Activated CD8-positive, alpha-beta memory T cell treated with anti-CD3 and anti-CD28 coated beads, Interleukin-2, amount 50 U/mL, for 1 hour (primary cell): ENCODE results near the gene DHRSX.
"Not testable (repeated sequence)": the region's sequence is repeated elsewhere in the genome, so short reads cannot be mapped to it uniquely, and the experiment has no call there.

Experiments used
- DNase-seq: peaks from one replicate; pipeline ENCODE4 v3.0.0-alpha.2; 2020; ENCODE audit errors: extremely low read depth

Gene DHRSX

DNA sequence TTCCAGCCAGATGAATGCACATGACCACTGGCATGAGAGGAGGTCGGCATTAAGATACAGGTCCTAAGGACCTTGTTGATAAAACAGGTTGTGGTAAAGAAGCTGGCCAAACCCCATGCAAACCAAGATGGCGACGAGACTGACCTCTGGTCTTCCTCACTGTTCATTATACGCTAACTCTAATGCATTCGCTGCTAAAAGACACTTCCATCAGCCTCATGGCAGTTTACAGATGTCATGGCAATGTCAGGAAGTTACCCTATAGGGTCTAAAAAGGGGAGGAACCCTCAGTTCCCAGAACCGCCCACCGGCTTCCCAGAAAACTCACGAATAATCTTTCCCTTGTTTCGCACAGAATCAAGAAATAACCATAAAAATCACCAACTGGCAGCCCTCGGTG, 182.4 kb downstream of the DHRSX start:
- no peak for DNase-seq

DNA sequence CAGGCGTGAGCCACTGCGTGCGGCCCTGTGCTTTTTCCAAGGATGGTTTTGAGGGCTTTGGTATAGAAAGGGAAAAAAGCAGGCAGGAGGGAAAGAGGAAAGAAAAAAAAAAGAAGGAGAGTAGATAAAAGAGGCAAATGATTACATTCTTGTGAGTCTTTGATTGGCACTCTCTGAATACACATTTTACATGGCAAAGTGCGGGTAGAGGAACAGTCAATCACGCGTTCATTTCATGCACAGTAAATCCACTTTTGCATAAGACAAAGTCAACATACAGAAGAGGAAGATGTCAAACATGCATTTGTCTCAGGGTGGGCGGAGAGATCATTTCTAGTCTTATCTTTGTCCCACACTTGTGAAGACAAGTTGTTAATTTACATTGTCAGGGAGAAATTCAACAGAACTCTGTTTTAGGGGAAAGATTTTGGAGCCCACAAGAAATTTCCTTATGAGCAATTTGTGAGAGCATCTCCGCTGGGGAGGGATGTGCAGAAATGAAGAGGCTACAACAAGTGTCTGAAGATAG, 183.2 kb downstream of the DHRSX start:
- DNase-seq: no peak

- DNase-seq: no peak
These were observed 184.2 kb downstream of the DHRSX start for GRCh38 chrX:2316534-2316933.

DNA sequence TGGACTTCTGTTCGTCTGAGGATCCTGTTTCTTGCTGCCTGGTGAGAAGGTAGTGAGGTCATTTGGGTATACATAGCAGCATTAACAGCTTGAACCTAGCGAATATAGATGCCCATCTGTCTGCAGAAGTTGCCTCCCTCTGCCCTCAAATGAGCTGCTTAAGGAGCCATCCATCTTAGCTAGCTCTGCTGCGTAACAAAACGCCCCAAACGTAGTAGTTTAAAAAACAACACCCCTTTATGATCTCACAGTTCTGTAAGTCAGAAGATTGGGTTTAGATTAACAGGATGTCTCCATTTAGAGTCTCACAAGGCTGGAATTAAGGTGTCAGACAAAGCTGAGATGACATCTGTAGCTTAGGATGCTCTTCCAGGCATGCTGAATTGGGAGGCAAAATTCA, 185.3 kb downstream of the DHRSX start:
- DNase-seq: no peak

DNA sequence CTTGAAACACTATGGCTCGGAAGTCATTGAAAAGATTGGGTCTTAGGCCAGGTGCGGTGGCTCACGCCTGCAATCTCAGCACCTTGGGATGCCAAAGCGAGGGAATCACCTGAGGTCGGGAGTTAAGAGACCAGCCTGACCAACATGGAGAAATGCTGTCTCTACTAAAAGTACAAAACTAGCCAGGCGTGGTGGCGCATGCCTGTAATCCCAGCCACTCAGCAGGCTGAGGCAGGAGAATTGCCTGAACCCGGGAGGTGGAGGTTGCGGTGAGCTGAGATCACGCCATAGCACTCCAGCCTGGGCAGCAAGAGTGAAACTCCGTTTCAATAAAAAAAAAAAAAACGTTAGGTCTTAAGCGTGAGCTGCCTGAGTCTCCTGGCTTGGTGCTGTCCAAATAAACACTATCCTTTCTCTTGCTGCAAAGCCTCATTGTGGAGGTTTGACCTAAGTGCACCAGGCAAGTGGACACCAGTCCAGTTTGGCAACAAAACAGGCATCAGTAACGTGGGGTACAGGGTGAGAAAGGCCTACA, 185.9 kb downstream of the DHRSX start:
- no peak for DNase-seq

DNA sequence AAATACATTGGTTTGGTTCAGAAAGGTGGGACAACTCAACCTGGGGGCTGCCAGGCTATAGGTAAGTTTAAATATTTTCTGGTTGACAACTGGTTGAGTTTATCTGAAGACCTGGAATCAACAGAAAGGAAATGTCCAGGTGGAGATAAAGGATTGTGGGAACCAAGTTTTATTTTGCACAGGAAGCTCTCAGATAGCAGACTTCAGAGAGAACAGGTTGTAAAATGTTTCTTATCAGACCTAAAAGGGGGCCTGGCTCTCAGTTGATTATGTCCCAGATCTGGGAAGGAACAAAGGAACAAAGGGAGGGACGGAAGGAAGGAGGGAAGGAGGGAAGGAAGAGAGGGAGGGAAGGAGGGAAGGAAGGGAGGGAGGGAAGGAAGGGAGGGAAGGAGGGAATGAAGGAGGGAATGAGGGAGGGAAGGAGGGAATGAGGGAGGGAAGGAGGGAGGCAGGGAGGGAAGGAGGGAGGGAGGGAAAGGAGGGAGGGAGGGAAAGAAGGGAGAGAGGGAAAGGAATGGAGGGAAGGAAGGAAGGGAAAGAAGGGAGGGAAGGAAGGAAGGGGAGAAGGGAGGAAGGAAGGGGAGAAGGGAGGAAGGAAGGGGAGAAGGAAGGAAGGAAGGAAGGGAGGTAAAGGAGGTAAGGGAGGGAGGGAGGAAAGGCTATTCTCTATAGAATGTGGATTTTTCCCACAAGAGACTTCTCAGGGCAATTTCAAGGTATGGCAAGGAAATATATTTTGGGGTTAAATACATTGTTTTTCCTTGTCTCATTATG, 186.7 kb downstream of the DHRSX start:
- no peak for DNase-seq

GRCh38 chrX:2312061-2312591, 188.7 kb downstream of the DHRSX start:
- not testable (repeated sequence) for DNase-seq

DNA sequence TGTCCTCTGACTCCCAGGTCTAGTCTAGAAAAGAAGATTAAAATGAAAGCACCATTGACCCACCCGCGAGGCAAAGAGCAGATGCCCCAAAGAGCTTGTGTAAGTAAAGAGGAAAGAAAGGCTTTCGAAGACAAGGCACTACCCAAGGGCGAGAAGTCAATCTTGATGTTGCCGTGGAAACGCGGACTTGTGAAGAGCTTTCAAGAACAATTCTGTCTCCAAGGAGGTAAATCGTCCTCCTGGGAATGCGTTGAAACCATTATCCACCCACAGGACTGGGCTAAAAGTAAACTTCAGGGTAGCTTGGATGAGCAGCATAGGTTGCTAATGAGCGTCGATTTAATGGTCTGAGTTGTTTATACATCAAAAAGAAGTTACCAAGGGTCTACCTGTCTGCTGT, 189.3 kb downstream of the DHRSX start:
- no peak for DNase-seq

DNA sequence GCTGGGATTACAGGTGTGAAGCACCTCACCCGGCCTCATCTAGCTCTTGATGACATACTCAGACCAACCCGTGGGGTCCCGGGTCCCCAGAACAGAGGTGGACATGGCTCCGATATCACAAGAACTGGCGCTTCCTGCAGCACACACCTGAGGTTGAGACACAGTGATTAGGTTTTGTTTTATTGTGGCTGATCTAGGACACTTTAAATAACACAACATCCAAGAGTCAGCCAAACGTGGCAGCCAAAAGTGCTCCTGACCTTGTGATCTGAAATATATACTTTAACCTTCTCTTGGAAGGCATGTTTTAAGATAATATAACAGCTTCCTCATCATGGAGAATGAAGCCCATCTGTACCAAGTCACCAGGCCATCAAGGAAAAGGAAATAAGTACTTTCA, 198.9 kb downstream of the DHRSX start:
- no peak for DNase-seq

DNA sequence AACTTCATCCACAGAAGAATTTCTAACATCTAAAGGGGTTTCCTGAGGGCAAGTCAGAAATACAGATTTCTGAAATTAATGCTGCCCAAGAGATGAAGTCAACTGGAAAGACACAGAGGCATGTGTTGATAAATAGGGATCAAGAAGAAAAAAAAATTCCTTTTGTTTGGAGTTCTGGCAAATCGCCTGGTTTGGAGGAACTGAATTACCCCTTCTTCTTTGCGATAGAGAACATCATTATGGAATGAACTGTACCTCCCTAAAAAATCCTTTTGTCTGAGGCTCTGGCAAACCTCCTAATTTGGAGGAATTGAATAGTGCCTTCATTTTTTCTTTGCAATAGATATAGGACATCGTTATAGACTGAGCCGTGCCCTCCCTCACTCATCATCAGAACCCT, 200.9 kb downstream of the DHRSX start:
- no peak for DNase-seq

DNA sequence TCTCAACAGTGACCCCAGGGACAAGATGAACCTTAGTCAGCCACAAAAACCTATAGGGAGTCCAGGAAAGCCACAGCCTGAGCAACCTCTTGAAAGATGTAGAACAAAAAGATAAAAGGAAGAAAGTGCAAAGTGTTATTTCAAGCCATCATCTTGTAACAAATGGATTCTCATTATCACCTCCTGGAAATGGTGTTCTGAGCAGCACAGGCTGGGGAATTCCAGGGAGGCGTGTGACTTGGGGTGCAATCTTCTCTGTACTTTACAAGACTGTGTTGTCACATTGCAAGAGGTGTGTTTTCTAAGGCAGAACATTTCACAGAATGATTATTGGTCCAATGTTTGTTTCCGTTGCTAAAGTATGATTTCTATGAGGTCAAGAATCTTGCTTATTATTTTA, 214.0 kb downstream of the DHRSX start:
- DNase-seq: no peak

DNA sequence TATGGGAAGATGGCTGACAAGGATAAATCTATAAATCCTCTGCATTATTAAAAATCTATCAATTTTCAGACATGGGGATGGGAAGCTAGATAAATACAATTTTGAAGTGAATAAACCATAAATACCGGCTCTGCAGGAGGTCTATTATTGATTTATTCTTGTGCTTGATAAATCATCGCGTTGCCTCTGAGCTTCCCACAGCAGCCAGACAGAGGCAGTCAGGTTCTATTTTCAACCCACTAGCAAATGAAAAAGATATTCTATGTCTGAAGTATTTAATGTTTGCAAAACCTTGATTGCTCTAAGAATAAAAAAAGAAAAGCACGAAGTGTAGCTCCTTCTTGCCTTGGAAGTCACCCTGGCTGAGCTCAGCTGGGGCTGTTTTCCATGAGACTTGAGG, 216.2 kb downstream of the DHRSX start:
- DNase-seq: no peak

DNA sequence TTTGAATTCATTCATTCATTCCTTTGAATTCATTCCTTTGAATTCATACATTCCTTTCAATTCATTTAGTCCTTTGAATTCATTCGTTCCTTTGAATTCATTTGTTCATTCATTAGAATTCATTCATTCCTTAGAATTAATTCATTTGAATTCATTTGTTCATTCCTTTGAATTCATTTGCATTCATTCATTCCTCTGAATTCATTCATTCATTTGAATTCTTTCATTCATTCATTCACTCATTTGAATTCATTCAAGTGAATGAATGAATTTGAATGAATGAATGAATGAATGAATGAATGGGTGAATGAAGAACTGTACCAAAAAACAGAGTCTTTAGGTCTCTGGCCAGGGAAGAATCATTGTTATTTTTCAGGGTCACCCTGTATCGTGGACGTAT, 216.6 kb downstream of the DHRSX start:
- DNase-seq: no peak

GRCh38 chrX:2283111-2283859, 217.5 kb downstream of the DHRSX start:
- DNase-seq: no peak

DNA sequence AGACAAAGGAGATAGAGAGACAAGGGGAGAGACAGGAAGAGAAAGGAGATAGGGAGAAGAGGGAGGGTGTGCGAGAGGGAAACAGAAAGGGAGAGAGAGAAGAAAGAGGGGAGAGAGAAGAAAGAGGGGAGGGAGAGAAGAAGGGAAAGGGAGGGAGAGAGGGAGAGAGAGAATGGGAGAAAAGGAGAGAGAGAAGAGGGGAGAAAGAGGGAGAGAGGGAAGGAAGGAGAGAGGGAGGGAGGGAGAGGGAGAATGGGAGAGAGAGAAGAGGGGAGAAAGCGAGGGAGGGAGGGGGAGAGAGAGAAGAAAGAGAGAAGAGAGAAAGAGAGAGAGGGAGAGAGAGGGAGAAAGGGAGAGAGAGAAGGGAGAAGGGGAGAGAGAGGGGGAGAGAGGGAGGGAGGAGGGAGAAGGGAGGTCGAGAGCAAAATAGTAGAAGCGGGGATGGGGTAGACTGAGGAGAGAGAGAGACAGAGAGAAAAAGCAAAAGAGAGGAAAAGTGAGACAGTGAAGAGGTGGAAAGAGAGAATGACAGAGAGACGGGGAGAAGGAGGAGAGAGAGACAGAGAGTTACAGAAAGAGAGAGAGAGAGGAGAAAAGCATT, 218.2 kb downstream of the DHRSX start:
- DNase-seq: no peak

GRCh38 chrX:2272337-2272736, 228.4 kb downstream of the DHRSX start:
- DNase-seq: no peak

GRCh38 chrX:2271595-2271994, 229.2 kb downstream of the DHRSX start:
- not testable (repeated sequence) for DNase-seq

- DNase-seq: not testable (repeated sequence)
These were observed 230.0 kb downstream of the DHRSX start for GRCh38 chrX:2270783-2271182.

GRCh38 chrX:2267890-2268289, 232.9 kb downstream of the DHRSX start:
- DNase-seq: no peak

DNA sequence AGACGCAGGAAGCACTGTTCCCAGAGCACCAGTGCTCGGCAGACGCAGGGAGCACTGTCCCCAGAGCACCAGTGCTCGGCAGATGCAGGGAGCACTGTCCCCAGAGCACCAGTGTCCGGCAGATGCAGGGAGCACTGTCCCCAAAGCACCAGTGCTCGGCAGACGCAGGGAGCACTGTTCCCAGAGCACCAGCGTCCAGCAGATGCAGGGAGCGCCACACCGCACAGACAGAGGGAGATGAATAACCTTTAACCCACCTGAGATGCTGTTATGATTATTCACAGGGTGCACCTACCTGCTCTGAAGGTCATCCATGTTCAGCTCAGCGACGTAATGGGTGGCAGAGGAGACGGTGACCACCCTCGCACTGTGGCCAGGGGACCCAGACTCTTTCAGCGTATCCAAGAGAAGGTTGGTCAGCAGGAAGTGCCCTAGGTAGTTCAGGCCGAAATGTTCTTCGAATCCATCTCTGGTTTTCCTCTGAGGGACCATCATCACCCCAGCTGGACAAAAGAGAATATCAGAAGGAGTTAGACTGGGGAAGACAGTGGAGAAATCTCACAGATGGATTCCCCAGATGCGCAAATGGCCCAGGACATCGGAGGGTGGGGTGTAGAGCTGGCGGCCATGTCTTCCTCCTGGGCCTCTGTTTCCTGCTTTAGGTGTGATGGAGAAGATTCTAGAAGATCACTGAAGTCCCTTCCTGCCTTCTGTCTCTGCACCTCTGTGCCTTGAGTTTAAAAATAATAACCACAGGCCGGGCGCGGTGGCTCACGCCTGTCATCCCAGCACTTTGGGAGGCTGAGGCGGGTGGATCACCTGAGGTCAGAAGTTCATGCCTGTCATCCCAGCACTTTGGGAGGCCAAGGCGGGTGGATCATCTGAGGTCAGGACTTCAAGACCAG, 234.1 kb downstream of the DHRSX start:
- DNase-seq: no peak
